GM18951 (cell line): Measurements from ENCODE around the gene ASTE1.

Experiments used
- POLR2A ChIP-seq: IDR thresholded peaks from 4 replicates; pipeline ENCODE4 v1.6.1; 2011; ENCODE audit warnings: mild to moderate bottlenecking; ENCODE audit not compliant: insufficient read length, insufficient read depth; ENCODE audit errors: extremely low read depth
- in situ Hi-C: fragments of 300-500 bp; cut with MboI; formaldehyde crosslinking; loops from one replicate; pipeline ENCODE4 v1.12.0; 2022; ENCODE audit warnings: low sequenced_read_pairs, mixed read lengths, inconsistent platforms; ENCODE audit not compliant: unreplicated experiment

Gene ASTE1

GRCh38 chr3:131036200-131036816 is 9.7 kb upstream of the ASTE1 start:
- in situ Hi-C loops = loop anchor here (25.0 kb wide), 3 partner anchors 451 to 1151 kb away; partner anchors contain the start of gene CPNE4
- TF ChIP-seq POLR2A = no peak

GRCh38 chr3:131033480-131034080 is 7.0 kb upstream of the ASTE1 start:
- in situ Hi-C loops = loop anchor here (25.0 kb wide), 3 partner anchors 454 to 1154 kb away; partner anchors contain the start of gene CPNE4
- TF ChIP-seq POLR2A = no peak

GRCh38 chr3:131031660-131032059 is 5.0 kb upstream of the ASTE1 start:
- in situ Hi-C loops = loop anchor here (25.0 kb wide), 3 partner anchors 456 to 1156 kb away; partner anchors contain the start of gene CPNE4
- no peak for TF ChIP-seq POLR2A

GRCh38 chr3:131028844-131029243 is 2.2 kb upstream of the ASTE1 start:
- in situ Hi-C loops = loop anchor here (25.0 kb wide), 3 partner anchors 458 to 1158 kb away; partner anchors contain the start of gene CPNE4
- no peak for TF ChIP-seq POLR2A

- in situ Hi-C loops = loop anchor here (25.0 kb wide), 3 partner anchors 462 to 1162 kb away; partner anchors contain the start of gene CPNE4
- TF ChIP-seq POLR2A = no peak
These were observed 1.1 kb downstream of the ASTE1 start for GRCh38 chr3:131025539-131025938.

- no peak for TF ChIP-seq POLR2A
- in situ Hi-C loops = no loop called here
These were observed 6.4 kb downstream of the ASTE1 start for GRCh38 chr3:131020122-131020693.

GRCh38 chr3:131018970-131019369 is 7.7 kb downstream of the ASTE1 start:
- in situ Hi-C loops = no loop called here
- no peak for TF ChIP-seq POLR2A

GRCh38 chr3:131009698-131010097 is 16.9 kb downstream of the ASTE1 start:
- no peak for TF ChIP-seq POLR2A
- in situ Hi-C loops = no loop called here

GRCh38 chr3:131008326-131008725 is 18.3 kb downstream of the ASTE1 start:
- in situ Hi-C loops = no loop called here

GRCh38 chr3:131007782-131008181 is 18.8 kb downstream of the ASTE1 start:
- in situ Hi-C loops = no loop called here
- no peak for TF ChIP-seq POLR2A

More at GRCh38 chr3:131008326-131008725, 18.3 kb downstream of the ASTE1 start:
- TF ChIP-seq POLR2A = no peak

GRCh38 chr3:131007256-131007655 is 19.4 kb downstream of the ASTE1 start:
- in situ Hi-C loops = no loop called here
- TF ChIP-seq POLR2A = no peak

GRCh38 chr3:131004603-131005002 is 22.0 kb downstream of the ASTE1 start:
- in situ Hi-C loops = no loop called here
- no peak for TF ChIP-seq POLR2A

- in situ Hi-C loops = no loop called here
- TF ChIP-seq POLR2A = no peak
These were observed 25.6 kb downstream of the ASTE1 start for GRCh38 chr3:131001071-131001470.

GRCh38 chr3:130997289-130997688 is 29.3 kb downstream of the ASTE1 start:
- no peak for TF ChIP-seq POLR2A
- in situ Hi-C loops = no loop called here
